AG04450 (cell line): Measurements from ENCODE around the gene MAFF. TPM values are rescaled to one million over a fixed set of nuclear protein-coding genes. Genes with fewer than 3 reads are reported as not detected.

Source experiments
- CTCF ChIA-PET: fragments of 300-600, 350-600 bp; formaldehyde crosslinking; extraction: SDS; loops from one replicate; lab custom pipeline; 2022; ENCODE audit warnings: antibody characterized with exemption, inconsistent platforms; lab: Charles Lee
- POLR2A ChIA-PET: fragments of 350-600 bp; formaldehyde crosslinking; extraction: SDS; loops from one replicate; lab custom pipeline; 2021; ENCODE audit warnings: antibody characterized with exemption, inconsistent platforms; lab: Yijun Ruan, JAX
- DNase-seq: peaks from one replicate; pipeline ENCODE4 v3.0.0-alpha.2; 2011; ENCODE audit warnings: low read depth, low spot score
- H3K27ac ChIP-seq: one replicate; pipeline ENCODE4 v1.5.1; 2012; ENCODE audit warnings: low read depth, low read length, control low read depth
- H3K27me3 ChIP-seq: one replicate; pipeline ENCODE4 v1.6.0; 2012; ENCODE audit warnings: low read length; ENCODE audit not compliant: control insufficient read depth, insufficient read depth
- H3K4me3 ChIP-seq: 2 replicates; pipeline ENCODE4 v1.5.1; 2011; ENCODE audit warnings: mild to moderate bottlenecking, low read depth, low read length, control low read depth
- H3K9me3 ChIP-seq: 2 replicates; pipeline ENCODE4 v1.5.1; 2012; ENCODE audit warnings: low read length; ENCODE audit not compliant: control insufficient read depth, insufficient read depth
- polyA plus RNA-seq: library from polyadenylated mRNA; depleted of rRNA; stranded (reverse); fragments of >200 nt; gene quantifications from 2 replicates; pipeline ENCODE4 v1.2.3, GENCODE V29; 2011
- TF ChIP-seq, protein P1 (sequence below): IDR thresholded peaks from 2 replicates; pipeline ENCODE4 v1.5.1; 2011; ENCODE audit warnings: low read depth, low read length, control low read depth, inconsistent platforms

MAFF gene
- polyA plus RNA-seq, 1 experiment, result 8.3 TPM

DNA sequence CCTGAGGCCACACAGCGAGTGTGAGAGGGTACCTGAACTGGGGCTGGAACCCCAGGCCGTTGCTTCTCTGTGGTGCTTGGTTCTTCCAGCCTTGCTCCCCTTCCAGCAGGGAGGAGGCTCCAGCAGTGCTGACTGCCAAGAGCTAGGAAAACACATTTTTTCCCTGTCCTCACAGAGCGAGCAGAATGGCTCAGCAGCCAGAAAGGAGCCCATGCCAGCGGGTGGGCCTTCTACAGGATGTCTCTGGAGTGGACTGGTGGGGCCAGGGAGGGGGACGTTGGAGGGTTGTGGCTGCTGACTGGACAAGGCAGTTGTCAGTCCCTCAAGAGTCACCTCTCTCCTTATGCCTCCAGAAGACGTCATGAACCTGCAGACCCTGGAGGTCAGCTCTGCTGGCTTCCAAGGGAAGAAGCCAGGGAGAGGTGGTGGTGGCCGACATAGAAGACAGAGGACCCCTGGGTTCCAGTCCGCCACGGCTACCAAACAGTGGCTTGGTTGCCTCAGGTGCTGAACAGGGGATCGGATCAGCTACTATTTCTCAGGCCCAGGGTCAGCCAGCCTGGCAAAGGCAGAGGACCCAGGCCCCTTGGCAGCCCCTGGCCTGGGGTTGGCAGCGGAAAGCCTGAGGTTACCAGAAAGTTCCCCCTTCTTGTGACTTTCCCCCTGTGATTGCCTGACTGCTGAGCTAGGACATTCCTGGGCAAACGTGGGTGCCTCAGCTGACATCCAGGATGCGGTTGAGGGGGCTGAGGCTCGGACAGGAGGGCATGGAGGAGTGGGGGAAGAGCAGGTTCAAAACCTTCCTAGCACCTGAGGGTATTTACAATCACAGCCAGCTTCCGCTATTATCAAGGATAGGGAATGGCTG lies 3.7 kb downstream of the MAFF start:
- peak; percentile 46 for DNase-seq
- POLR2A ChIA-PET, result interaction anchor here (0.6 to 1.1 kb wide), 3 partner anchors 9 to 70 kb away, joined by 5 to 9 read pairs (median 7); no protein-coding TSS in a partner anchor
- Histone ChIP-seq H3K27me3 (no peaks in the 10 kb centered on the region), H3K4me3 (peak overlapping the region; percentile 31), H3K27ac (peak overlapping the region; percentile 77), H3K9me3 (peaks cover 4% of the 10 kb centered on the region; the same call in 1 of the 2 replicates)
- TF ChIP-seq, protein P1, sequence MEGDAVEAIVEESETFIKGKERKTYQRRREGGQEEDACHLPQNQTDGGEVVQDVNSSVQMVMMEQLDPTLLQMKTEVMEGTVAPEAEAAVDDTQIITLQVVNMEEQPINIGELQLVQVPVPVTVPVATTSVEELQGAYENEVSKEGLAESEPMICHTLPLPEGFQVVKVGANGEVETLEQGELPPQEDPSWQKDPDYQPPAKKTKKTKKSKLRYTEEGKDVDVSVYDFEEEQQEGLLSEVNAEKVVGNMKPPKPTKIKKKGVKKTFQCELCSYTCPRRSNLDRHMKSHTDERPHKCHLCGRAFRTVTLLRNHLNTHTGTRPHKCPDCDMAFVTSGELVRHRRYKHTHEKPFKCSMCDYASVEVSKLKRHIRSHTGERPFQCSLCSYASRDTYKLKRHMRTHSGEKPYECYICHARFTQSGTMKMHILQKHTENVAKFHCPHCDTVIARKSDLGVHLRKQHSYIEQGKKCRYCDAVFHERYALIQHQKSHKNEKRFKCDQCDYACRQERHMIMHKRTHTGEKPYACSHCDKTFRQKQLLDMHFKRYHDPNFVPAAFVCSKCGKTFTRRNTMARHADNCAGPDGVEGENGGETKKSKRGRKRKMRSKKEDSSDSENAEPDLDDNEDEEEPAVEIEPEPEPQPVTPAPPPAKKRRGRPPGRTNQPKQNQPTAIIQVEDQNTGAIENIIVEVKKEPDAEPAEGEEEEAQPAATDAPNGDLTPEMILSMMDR, result no peak
- CTCF ChIA-PET, result interaction anchor here (0.6 to 1.8 kb wide), 4 partner anchors 13 to 193 kb away, joined by 3 to 4 read pairs (median 4); no protein-coding TSS in a partner anchor

DNA sequence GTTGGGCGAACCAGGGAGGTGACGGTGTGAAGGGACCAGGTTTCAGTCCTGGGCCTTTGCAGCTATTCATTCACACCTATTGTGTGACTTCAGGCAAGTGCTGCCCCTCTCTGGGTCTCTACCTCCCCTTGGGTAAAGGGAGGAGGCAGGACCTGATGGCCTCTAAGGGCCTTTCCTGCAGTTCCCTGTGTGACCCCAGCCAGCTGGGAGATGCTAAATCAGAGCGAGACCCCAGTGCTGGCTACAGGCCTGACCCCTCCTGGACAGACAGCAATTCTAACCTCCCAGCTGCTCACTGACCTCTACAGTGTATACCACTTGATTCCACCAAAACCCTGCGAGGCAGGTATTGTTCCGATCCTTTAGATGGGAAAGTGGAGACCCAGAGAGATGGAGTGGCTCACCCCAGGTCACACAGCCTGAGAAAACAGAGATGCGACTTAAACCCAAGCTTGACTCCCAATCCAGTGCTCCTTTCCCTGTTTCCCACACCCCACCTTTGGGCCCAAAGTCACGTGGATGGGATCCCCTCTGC lies 6.2 kb downstream of the MAFF start:
- ChIA-PET POLR2A (no interaction called here), CTCF (no interaction called here)
- H3K27ac ChIP-seq, result no peak overlapping the region
- H3K27me3 ChIP-seq, result no peaks in the 10 kb centered on the region
- peaks cover under 1% of the 10 kb centered on the region; the same call in 1 of the 2 replicates for H3K9me3 ChIP-seq
- H3K4me3 ChIP-seq, result no peak overlapping the region
- DNase-seq, result no peak
- TF ChIP-seq, protein P1, result no peak

DNA sequence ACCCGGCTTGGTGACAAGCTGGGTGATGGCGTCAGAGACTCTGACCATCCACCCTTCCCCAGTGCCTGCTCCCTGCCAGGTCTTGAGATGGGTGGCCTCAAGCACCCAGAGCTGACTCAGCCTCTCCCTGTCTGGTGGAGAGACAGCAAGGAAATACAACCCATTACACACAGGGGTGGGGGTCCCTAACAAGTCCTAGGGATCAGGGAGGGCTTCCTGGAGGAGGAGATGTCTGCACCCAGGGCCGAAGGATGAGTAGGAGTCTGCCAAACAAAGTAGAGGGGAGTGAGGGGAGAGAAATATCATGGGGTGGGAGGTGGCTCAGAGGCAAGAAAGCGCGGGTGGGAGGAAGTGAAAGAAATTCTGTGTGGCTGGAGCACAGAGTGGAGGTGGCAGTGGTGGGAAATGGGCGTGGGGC lies 6.8 kb downstream of the MAFF start:
- no peak for DNase-seq
- Histone ChIP-seq H3K4me3 (no peak overlapping the region), H3K9me3 (no peaks in the 10 kb centered on the region; the same call in 1 of the 2 replicates), H3K27ac (no peak overlapping the region), H3K27me3 (no peaks in the 10 kb centered on the region)
- ChIA-PET CTCF (no interaction called here), POLR2A (no interaction called here)
- TF ChIP-seq, protein P1, result no peak

DNA sequence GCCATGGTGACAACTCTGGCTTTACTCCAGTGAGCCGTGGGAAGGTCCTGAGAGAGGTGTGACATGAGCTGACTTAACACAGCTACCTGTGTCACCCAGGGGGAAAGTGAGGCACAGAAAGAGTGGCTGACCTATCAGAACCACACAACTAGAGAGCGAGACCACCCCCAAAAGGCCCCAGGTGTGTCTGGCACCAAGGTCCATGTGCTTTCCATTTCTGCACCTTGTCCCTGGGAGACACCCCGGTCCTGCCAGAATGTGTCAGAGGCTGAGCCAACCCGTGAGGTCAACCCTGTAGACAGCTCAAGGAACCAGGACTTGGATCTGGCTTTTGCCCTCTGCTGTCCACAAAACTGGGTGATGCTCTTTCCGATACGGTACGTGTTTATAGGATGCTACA lies 9.8 kb downstream of the MAFF start:
- TF ChIP-seq, protein P1, result no peak

More for the DNA sequence above, 9.8 kb downstream of the MAFF start:
- ChIA-PET CTCF (no interaction called here), POLR2A (interaction anchor here (0.7 kb wide), 1 partner anchor 88 kb away, joined by 6 read pairs; no protein-coding TSS in a partner anchor)
- Histone ChIP-seq H3K4me3 (no peak overlapping the region), H3K9me3 (peaks cover 4% of the 10 kb centered on the region; the same call in 1 of the 2 replicates), H3K27ac (no peak overlapping the region), H3K27me3 (no peaks in the 10 kb centered on the region)
- no peak for DNase-seq
